Measurements from ENCODE around the gene ADK.

- TF ChIP-seq CTCF (IDR thresholded peaks at IDR 0.05; ENCODE audit: low read depth, low read length) (no peak), EZH2phosphoT487 (IDR thresholded peaks at IDR 0.05; ENCODE audit: low read depth) (no peak)
Observed at GRCh38 chr10:74174521-74174920, 23.5 kb downstream of the ADK start.

Measured in OCI-LY3 (cell line).